GM15510 (cell line): ENCODE data around the gene SERPINB1.
A peak's percentile ranks its signal among the peaks of the same experiment; 100 is the strongest.

Source experiments
- POLR2A ChIP-seq: IDR thresholded peaks from 3 replicates; pipeline ENCODE4 v1.6.1; 2011; ENCODE audit warnings: borderline replicate concordance; ENCODE audit not compliant: insufficient read length; ENCODE audit errors: extremely low read depth

The SERPINB1 gene

GRCh38 chr6:2841264-2842138 lies at the start of gene SERPINB1:
SERPINB1 (minus strand) TSS chr6:2841863; CDS start chr6:2840586, 1,277 bp downstream.
- peak; percentile 87 for TF ChIP-seq POLR2A

- no peak for TF ChIP-seq POLR2A
Observed at GRCh38 chr6:2890976-2891767, 49.5 kb upstream of the SERPINB1 start.

- no peak for TF ChIP-seq POLR2A
Observed at GRCh38 chr6:2885967-2886735, 44.5 kb upstream of the SERPINB1 start.

- no peak for TF ChIP-seq POLR2A
Observed at GRCh38 chr6:2884804-2885203, 43.1 kb upstream of the SERPINB1 start.

- no peak for TF ChIP-seq POLR2A
Observed at GRCh38 chr6:2883673-2884072, 42.0 kb upstream of the SERPINB1 start.

- TF ChIP-seq POLR2A = no peak
Observed at GRCh38 chr6:2881423-2881822, 39.8 kb upstream of the SERPINB1 start.

- TF ChIP-seq POLR2A = no peak
Observed at GRCh38 chr6:2877960-2878359, 36.3 kb upstream of the SERPINB1 start.

GRCh38 chr6:2877057-2877882 lies 35.6 kb upstream of the SERPINB1 start:
- TF ChIP-seq POLR2A = no peak

GRCh38 chr6:2876210-2877056 lies 34.8 kb upstream of the SERPINB1 start:
- TF ChIP-seq POLR2A = no peak

- TF ChIP-seq POLR2A = peak; percentile 39
Observed at GRCh38 chr6:2875359-2876191, 33.9 kb upstream of the SERPINB1 start.

- TF ChIP-seq POLR2A = no peak
Observed at GRCh38 chr6:2873643-2874042, 32.0 kb upstream of the SERPINB1 start.
